NB4 (cell line): Measurements from ENCODE around the gene CALML5.

Source experiments
- DNase-seq: peaks from one replicate; pipeline ENCODE4 v3.0.0; 2010; ENCODE audit warnings: low read depth
- H3K4me3 ChIP-seq: one replicate; pipeline ENCODE4 v1.5.1; 2011; ENCODE audit warnings: mild to moderate bottlenecking, low read depth, low read length, moderate library complexity
- CTCF ChIP-seq: IDR thresholded peaks from one replicate; pipeline ENCODE4 v1.5.1; 2012; ENCODE audit warnings: low read depth, low read length
- MAX ChIP-seq: IDR thresholded peaks from 2 replicates; pipeline ENCODE4 v1.6.1; 2011; ENCODE audit warnings: low read depth, low read length
- MYC ChIP-seq: IDR thresholded peaks from 2 replicates; pipeline ENCODE4 v1.6.1; 2011; ENCODE audit warnings: low read depth, low read length
- POLR2A ChIP-seq: IDR thresholded peaks from 2 replicates; pipeline ENCODE4 v1.6.1; 2011; ENCODE audit warnings: mild to moderate bottlenecking; ENCODE audit not compliant: insufficient read length; ENCODE audit errors: extremely low read depth

CALML5 gene

DNA sequence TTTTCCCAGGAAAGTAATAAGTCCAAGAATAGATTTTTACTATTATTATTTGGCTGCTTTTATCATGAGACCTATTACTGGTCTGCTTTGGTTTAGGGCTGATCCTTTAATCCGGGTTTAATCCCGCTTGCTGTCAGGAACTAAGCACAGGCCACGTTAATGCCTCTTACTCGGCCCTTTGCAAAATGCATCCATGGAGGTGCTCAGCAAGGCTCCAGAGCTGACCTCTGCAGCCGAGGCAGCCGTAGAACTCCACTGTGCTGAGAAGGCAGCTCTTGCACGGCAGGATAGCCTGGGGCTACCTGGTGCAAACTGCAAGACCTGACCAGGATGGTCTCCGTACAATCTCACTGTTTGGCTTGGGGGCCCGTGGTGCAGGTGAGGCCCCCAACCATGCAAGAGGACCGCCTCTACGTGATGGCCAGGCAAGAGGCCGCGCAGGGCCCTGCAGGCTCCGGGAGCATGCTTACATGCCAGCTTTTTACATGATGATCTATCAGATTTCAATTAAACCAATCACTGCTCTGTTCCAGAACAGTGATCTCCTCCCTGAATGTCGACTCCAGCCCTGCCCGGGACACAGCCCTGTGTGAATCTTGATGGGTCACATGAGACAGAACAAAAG lies 15.0 kb upstream of the CALML5 start:
- no peak overlapping the region for H3K4me3 ChIP-seq
- TF ChIP-seq MAX (no peak), POLR2A (no peak)
- no peak for DNase-seq

GRCh38 chr10:5512881-5513612 lies 13.7 kb upstream of the CALML5 start:
- DNase-seq: no peak
- TF ChIP-seq MAX: no peak
- no peak for TF ChIP-seq POLR2A
- TF ChIP-seq CTCF: no peak
- no peak for TF ChIP-seq MYC
- H3K4me3 ChIP-seq: no peak overlapping the region

- TF ChIP-seq MYC: no peak
- TF ChIP-seq CTCF: no peak
- no peak for TF ChIP-seq MAX
- no peak for TF ChIP-seq POLR2A
- no peak for DNase-seq
- no peak overlapping the region for H3K4me3 ChIP-seq
These were observed 13.0 kb upstream of the CALML5 start for GRCh38 chr10:5512331-5512730.

GRCh38 chr10:5511885-5512280 lies 12.5 kb upstream of the CALML5 start:
- H3K4me3 ChIP-seq: no peak overlapping the region
- DNase-seq: no peak
- no peak for TF ChIP-seq MAX
- no peak for TF ChIP-seq POLR2A
- TF ChIP-seq CTCF: no peak
- no peak for TF ChIP-seq MYC

DNA sequence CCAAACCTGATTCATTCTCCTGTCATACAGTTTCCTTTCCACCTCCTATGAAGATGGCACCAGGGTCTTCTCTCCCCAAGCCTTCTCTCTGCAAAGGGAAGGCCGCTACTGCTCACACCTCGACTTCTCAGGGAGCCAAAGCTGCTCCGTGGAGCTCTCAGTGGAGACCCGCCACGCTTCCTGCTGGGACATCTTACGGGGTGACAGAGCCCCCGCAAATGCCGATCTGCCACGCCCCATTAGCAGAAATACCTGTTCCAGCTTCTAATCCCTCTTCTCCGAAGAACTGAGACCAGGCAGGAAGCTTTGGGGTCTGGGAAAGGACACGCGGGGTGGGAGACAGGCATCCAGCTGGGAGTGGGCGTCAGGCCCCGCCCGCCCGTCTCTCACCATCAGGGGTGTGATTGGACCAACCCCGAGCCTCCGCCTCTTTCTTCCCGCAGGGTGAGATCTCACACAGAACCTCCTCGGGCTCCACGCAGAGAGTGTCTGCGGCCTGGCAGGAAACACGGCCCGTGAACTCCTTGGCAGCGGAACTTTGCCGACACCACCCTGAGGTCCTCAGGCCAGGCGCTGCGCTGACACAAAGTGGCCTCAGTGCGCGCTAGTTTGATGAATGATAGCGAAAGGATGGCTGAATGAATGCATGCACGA lies 12.0 kb upstream of the CALML5 start:
- no peak for TF ChIP-seq MYC
- no peak overlapping the region for H3K4me3 ChIP-seq
- DNase-seq: no peak

- H3K4me3 ChIP-seq: no peak overlapping the region
- TF ChIP-seq MAX: no peak
- TF ChIP-seq POLR2A: no peak
- TF ChIP-seq MYC: no peak
- TF ChIP-seq CTCF: no peak
- no peak for DNase-seq
These were observed 11.1 kb upstream of the CALML5 start for GRCh38 chr10:5510281-5511072.
